Spleen (tissue), 7 donors: ENCODE data around the gene AADAT.

Source experiments
- POLR2A ChIP-seq, 3 donors: fragments of 450-650 bp; IDR thresholded peaks; one replicate each; pipeline ENCODE4 v1.5.1; 2017; ENCODE audit warnings: antibody characterized with exemption in 3 of 3, mild to moderate bottlenecking in 1 of 3
- POLR2AphosphoS5 ChIP-seq, 3 donors: sonication (generic); formaldehyde crosslinking; IDR thresholded peaks; one replicate each; pipeline ENCODE4 v1.5.1; 2017; ENCODE audit warnings: antibody characterized with exemption in 3 of 3
- TF ChIP-seq, protein P1 (sequence below), 11 experiments: fragments of 200-600 bp in 7 of 11; fragments of 450-650 bp in 4 of 11; sonication (generic) in 4 of 11; IDR thresholded peaks in 8 of 11; conservative IDR thresholded peaks in 3 of 11; 1 replicate in 7 of 11; 2 replicates in 4 of 11; pipeline versions ENCODE4 v1.4.0 to v1.8.0; 2016 to 2021; ENCODE audit warnings: antibody characterized with exemption in 11 of 11, inconsistent platforms in 4 of 11, mild to moderate bottlenecking in 1 of 11
- donor health status: DM: no; HTN: no; CAD: no; lungs with moderate emphysema.
- donor health status: DM: no; HTN: no; CAD: no.
- donor health status: DM: no; HTN: no; CAD: no.

DNA sequence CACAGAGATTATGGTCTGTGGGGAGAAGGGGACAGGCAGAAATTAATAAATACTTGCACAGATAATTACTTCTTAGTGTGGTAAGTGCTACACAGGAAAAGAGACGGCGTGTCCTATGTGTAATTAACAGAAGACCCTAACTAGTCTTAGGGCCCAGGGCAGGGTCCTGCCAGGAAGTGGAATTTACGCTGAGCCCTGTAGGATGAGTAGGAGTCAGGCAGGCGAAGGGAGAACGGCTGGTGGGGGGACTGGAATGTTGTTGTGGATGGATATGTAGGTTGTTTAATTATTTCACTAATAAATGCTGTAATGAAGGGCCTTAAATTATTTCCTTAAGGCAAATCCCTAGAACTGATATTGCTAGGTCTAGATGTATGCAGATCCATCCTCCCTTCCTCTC lies 36.8 kb downstream of the AADAT start:
- TF ChIP-seq, protein P1, sequence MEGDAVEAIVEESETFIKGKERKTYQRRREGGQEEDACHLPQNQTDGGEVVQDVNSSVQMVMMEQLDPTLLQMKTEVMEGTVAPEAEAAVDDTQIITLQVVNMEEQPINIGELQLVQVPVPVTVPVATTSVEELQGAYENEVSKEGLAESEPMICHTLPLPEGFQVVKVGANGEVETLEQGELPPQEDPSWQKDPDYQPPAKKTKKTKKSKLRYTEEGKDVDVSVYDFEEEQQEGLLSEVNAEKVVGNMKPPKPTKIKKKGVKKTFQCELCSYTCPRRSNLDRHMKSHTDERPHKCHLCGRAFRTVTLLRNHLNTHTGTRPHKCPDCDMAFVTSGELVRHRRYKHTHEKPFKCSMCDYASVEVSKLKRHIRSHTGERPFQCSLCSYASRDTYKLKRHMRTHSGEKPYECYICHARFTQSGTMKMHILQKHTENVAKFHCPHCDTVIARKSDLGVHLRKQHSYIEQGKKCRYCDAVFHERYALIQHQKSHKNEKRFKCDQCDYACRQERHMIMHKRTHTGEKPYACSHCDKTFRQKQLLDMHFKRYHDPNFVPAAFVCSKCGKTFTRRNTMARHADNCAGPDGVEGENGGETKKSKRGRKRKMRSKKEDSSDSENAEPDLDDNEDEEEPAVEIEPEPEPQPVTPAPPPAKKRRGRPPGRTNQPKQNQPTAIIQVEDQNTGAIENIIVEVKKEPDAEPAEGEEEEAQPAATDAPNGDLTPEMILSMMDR (IDR thresholded peaks at IDR 0.05 in 8 of 11, conservative IDR thresholded peaks at IDR 0.05 in 3 of 11), result no peak
- TF ChIP-seq POLR2AphosphoS5 (IDR thresholded peaks at IDR 0.05) (no peak), POLR2A (IDR thresholded peaks at IDR 0.05) (no peak)
